Uterus (tissue), 4 donors: Measurements from ENCODE around the gene TMEM156. TPM values are rescaled to one million over a fixed set of nuclear protein-coding genes. Genes with fewer than 3 reads are reported as not detected.

ENCODE experiments used
- DNase-seq, 2 donors: peaks; one replicate each; pipeline ENCODE4 v3.0.0-alpha.2; 2019 to 2020
- H3K27ac ChIP-seq, 2 donors: fragments of 200-600 bp; sonication (generic); 1 replicate in 1 of 2; 2 replicates in 1 of 2; pipeline ENCODE4 v1.5.1; 2016 to 2018
- H3K27me3 ChIP-seq, 2 donors: fragments of 200-600 bp; sonication (generic); one replicate each; pipeline ENCODE4 v1.5.1; 2018 to 2019; ENCODE audit warnings: control low read depth in 1 of 2
- H3K36me3 ChIP-seq, 2 donors: fragments of 200-600 bp; sonication (generic); one replicate each; pipeline ENCODE4 v1.5.1; 2019; ENCODE audit warnings: control low read depth in 1 of 2
- H3K4me1 ChIP-seq, 2 donors: fragments of 200-600 bp; sonication (generic); one replicate each; pipeline ENCODE4 v1.5.1; 2018 to 2019; ENCODE audit warnings: control low read depth in 1 of 2
- H3K4me3 ChIP-seq, 2 donors: fragments of 200-600 bp; sonication (generic); 1 replicate in 1 of 2; 2 replicates in 1 of 2; pipeline ENCODE4 v1.5.1; 2018 to 2019; ENCODE audit warnings: mild to moderate bottlenecking in 1 of 2
- H3K9me3 ChIP-seq, 2 donors: fragments of 200-600 bp; sonication (generic); one replicate each; pipeline ENCODE4 v1.5.1; 2019; ENCODE audit warnings: control low read depth in 1 of 2
- CTCF ChIP-seq, 4 experiments: fragments of 200-600 bp in 2 of 4; fragments of 450-650 bp in 2 of 4; sonication (generic) in 2 of 4; IDR thresholded peaks; one replicate each; pipeline ENCODE4 v1.5.1; 2016 to 2019; ENCODE audit warnings: antibody characterized with exemption in 4 of 4, mild to moderate bottlenecking in 2 of 4, moderate library complexity in 1 of 4
- POLR2A ChIP-seq, 2 donors: fragments of 450-650 bp; IDR thresholded peaks; one replicate each; pipeline ENCODE4 v1.6.1; 2016; ENCODE audit warnings: antibody characterized with exemption in 2 of 2, mild to moderate bottlenecking in 1 of 2, moderate library complexity in 1 of 2
- intact Hi-C: fragments of 100-400 bp; cut with DNase I; formaldehyde crosslinking; loops from one replicate; pipeline ENCODE4 v1.15.1; 2023; ENCODE audit warnings: low total_unique reads
- total RNA-seq, 4 donors: library from RNA; depleted of rRNA in 3 of 4; stranded (reverse); fragments of >200 nt in 3 of 4; gene quantifications; one replicate each; pipeline versions ENCODE4 v1.1.0 to v1.2.4, GENCODE V29; 2014 to 2023
- donor health status: DM: yes; HTN: yes; CAD: no.

Gene TMEM156
- total RNA-seq, 4 donors from 2014 or later: 0.37 to 0.41 TPM; not detected in 2

GRCh38 chr4:38958453-38959190 lies 73.6 kb downstream of the TMEM156 start:
- no peak for DNase-seq
- intact Hi-C loops: no loop called here
- Histone ChIP-seq H3K27me3 (peaks cover 0 to 4% of the 10 kb centered on the region in 2 donors), H3K4me3 (no peak overlapping the region), H3K36me3 (no peaks in the 10 kb centered on the region), H3K4me1 (no peaks in the 10 kb centered on the region), H3K27ac (no peak overlapping the region), H3K9me3 (no peaks in the 10 kb centered on the region)
- TF ChIP-seq POLR2A (IDR thresholded peaks at IDR 0.05) (no peak), CTCF (IDR thresholded peaks at IDR 0.05) (no peak)

- no peak for DNase-seq
- Histone ChIP-seq H3K27ac (no peak overlapping the region), H3K36me3 (no peaks in the 10 kb centered on the region), H3K9me3 (no peaks in the 10 kb centered on the region), H3K4me3 (no peak overlapping the region), H3K4me1 (no peaks in the 10 kb centered on the region), H3K27me3 (peaks cover 0 to 4% of the 10 kb centered on the region in 2 donors)
- intact Hi-C loops: no loop called here
- TF ChIP-seq CTCF (IDR thresholded peaks at IDR 0.05): no peak
- TF ChIP-seq POLR2A (IDR thresholded peaks at IDR 0.05): no peak
Measured at GRCh38 chr4:38957893-38958292, 74.3 kb downstream of the TMEM156 start.

- Histone ChIP-seq H3K27ac (no peak overlapping the region), H3K4me3 (no peak overlapping the region)
Measured at GRCh38 chr4:38957261-38957815, 74.9 kb downstream of the TMEM156 start.

GRCh38 chr4:38955957-38956356 lies 76.3 kb downstream of the TMEM156 start:
- intact Hi-C loops: no loop called here
- Histone ChIP-seq H3K9me3 (no peaks in the 10 kb centered on the region), H3K36me3 (no peaks in the 10 kb centered on the region)

More at GRCh38 chr4:38957261-38957815, 74.9 kb downstream of the TMEM156 start:
- Histone ChIP-seq H3K4me1 (no peaks in the 10 kb centered on the region), H3K36me3 (no peaks in the 10 kb centered on the region), H3K27me3 (peaks cover 0 to 4% of the 10 kb centered on the region in 2 donors), H3K9me3 (no peaks in the 10 kb centered on the region)
- DNase-seq: no peak
- intact Hi-C loops: no loop called here
- TF ChIP-seq POLR2A (IDR thresholded peaks at IDR 0.05) (no peak), CTCF (IDR thresholded peaks at IDR 0.05) (no peak)

More at GRCh38 chr4:38955957-38956356, 76.3 kb downstream of the TMEM156 start:
- no peak for TF ChIP-seq POLR2A (IDR thresholded peaks at IDR 0.05)
- no peak for TF ChIP-seq CTCF (IDR thresholded peaks at IDR 0.05)
- no peak overlapping the region for H3K27ac ChIP-seq
- H3K27me3 ChIP-seq: peaks cover 0 to 4% of the 10 kb centered on the region in 2 donors
- no peak for DNase-seq
- no peak overlapping the region for H3K4me3 ChIP-seq
- H3K4me1 ChIP-seq: no peaks in the 10 kb centered on the region
